Left renal cortex interstitium (tissue), 4 donors: ENCODE data around the gene CDIP1. TPM values are rescaled to one million over a fixed set of nuclear protein-coding genes. Genes with fewer than 3 reads are reported as not detected.

Experiments used
- DNase-seq, 4 donors: peaks; one replicate each; pipeline ENCODE4 v3.0.0-alpha.2; 2013; ENCODE audit warnings: low read depth in 4 of 4, low spot score in 2 of 4, missing footprints in 1 of 4
- polyA plus RNA-seq, 4 donors: library from polyadenylated mRNA; unstranded; fragments of 120-200 nt; gene quantifications; one replicate each; pipeline ENCODE4 v1.2.1, GENCODE V29; 2013; ENCODE audit not compliant: insufficient read length in 4 of 4

The CDIP1 gene
- polyA plus RNA-seq, 4 donors = 28.0 to 30.7 (median 30.6) TPM

GRCh38 chr16:4463522-4464163 lies 74.9 kb downstream of the CDIP1 start:
- DNase-seq = no peak

- DNase-seq = no peak
Observed at GRCh38 chr16:4461250-4462085, 77.1 kb downstream of the CDIP1 start.

GRCh38 chr16:4460936-4461249 lies 77.7 kb downstream of the CDIP1 start:
- no peak for DNase-seq

Other genes starting within 250 kb of the CDIP1 start
- 10 to 100 TPM; 32.5 to 59.1 (median 48.3) TPM for gene GLIS2, start 222.7 kb downstream of the CDIP1 start, polyA plus RNA-seq
- 10 to 100 TPM; 16.7 to 34.2 (median 30.6) TPM for gene PAM16, start 187.5 kb downstream of the CDIP1 start, polyA plus RNA-seq
- gene VASN, start 166.9 kb downstream of the CDIP1 start, polyA plus RNA-seq = 10 to 100 TPM; 33.7 to 76.0 (median 60.9) TPM
- gene CORO7, start 122.2 kb downstream of the CDIP1 start, polyA plus RNA-seq = 10 to 100 TPM; 14.1 to 24.9 (median 21.6) TPM
- 10 to 100 TPM; 36.4 to 47.8 (median 40.1) TPM for gene DNAJA3, start 112.9 kb downstream of the CDIP1 start, polyA plus RNA-seq
- gene NMRAL1, start 64.1 kb downstream of the CDIP1 start, polyA plus RNA-seq = 10 to 100 TPM; 37.7 to 50.6 (median 44.1) TPM
- gene HMOX2, start 62.4 kb downstream of the CDIP1 start, polyA plus RNA-seq = 10 to 100 TPM; 48.9 to 56.0 (median 53.3) TPM
- under 1 TPM; 0.23 to 0.43 (median 0.31) TPM for gene C16orf96, start 17.6 kb upstream of the CDIP1 start, polyA plus RNA-seq
- gene UBALD1, start 76.1 kb upstream of the CDIP1 start, polyA plus RNA-seq = 10 to 100 TPM in 3 of 4 donors, 1 to 10 TPM in 1; 10.0 to 30.7 (median 23.6) TPM
- gene MGRN1, start 86.1 kb upstream of the CDIP1 start, polyA plus RNA-seq = 10 to 100 TPM; 38.4 to 71.1 (median 61.0) TPM
- gene NUDT16L1, start 154.8 kb upstream of the CDIP1 start, polyA plus RNA-seq = 10 to 100 TPM; 37.0 to 66.3 (median 49.7) TPM
- 10 to 100 TPM; 18.2 to 38.7 (median 30.3) TPM for gene ANKS3, start 195.5 kb upstream of the CDIP1 start, polyA plus RNA-seq
- gene DNAAF8, start 195.8 kb upstream of the CDIP1 start, polyA plus RNA-seq = 1 to 10 TPM; 2.0 to 3.5 (median 2.4) TPM
- 10 to 100 TPM; 12.7 to 25.8 (median 16.2) TPM for gene ZNF500, start 228.4 kb upstream of the CDIP1 start, polyA plus RNA-seq
- gene SEPTIN12, start 249.6 kb upstream of the CDIP1 start, polyA plus RNA-seq = under 1 TPM in 2 of 4 donors, not detected in 2; 0.19 to 0.30 TPM